Mammary microvascular endothelial cell (primary cell): ENCODE measurements around the gene PAQR6. TPM values are rescaled to one million over a fixed set of nuclear protein-coding genes. Genes with fewer than 3 reads are reported as not detected.

Experiments used
- total RNA-seq: library from RNA; depleted of rRNA; stranded (reverse); fragments of >200 nt; gene quantifications from 2 replicates; pipeline ENCODE4 v1.2.3, GENCODE V29; 2015

The PAQR6 gene, protein sequence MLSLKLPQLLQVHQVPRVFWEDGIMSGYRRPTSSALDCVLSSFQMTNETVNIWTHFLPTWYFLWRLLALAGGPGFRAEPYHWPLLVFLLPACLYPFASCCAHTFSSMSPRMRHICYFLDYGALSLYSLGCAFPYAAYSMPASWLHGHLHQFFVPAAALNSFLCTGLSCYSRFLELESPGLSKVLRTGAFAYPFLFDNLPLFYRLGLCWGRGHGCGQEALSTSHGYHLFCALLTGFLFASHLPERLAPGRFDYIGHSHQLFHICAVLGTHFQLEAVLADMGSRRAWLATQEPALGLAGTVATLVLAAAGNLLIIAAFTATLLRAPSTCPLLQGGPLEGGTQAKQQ
- total RNA-seq: 0.20 TPM in 1 of 2 replicates, not detected in the other

DNA sequence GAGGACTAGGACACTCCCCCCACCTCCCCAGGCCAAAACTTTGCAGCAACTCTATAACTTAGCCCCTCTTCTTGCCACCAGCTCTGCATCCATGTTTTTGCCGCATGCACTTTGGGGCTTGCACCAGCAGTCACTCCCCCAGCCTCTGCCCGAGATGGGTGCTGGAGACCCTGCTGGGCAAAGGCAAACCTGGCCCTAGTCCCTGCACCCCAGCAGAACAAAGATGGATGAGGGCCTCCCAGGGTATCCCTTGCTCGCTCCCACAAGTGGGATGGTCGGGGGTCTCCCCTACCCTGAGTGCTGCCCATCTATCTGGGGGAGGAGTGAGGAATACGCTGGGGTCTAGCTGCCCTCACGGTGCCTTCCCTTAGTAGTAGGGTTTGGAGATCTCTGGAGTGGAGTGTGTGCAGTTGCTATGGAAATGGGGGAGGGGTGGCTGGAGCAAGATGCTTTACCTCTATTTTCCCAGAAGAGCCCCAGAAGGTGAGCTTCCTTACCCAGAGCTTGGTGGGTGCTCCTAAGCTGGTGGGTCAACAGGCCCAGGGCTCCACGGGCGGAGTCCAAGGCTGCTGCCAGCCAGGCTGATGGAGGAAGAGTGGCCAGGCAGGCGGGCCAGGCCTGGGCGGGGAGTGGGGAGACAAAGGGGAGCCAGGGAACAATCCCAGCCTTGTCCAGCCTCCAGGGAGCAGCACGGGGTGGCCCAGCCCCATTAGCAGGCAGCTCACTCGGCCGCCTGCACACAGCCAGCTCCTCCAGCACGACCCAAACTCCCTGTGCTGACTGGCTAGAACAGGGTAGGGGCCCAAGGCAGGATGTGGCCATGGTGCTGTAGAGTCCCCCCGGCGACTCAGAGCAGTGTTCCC lies at the start of gene PAQR6:
TSS of gene PAQR6 (minus strand) at position 597 of the 863 bp plus-strand sequence. CDS start 1,325 bp downstream, outside the sequence.

DNA sequence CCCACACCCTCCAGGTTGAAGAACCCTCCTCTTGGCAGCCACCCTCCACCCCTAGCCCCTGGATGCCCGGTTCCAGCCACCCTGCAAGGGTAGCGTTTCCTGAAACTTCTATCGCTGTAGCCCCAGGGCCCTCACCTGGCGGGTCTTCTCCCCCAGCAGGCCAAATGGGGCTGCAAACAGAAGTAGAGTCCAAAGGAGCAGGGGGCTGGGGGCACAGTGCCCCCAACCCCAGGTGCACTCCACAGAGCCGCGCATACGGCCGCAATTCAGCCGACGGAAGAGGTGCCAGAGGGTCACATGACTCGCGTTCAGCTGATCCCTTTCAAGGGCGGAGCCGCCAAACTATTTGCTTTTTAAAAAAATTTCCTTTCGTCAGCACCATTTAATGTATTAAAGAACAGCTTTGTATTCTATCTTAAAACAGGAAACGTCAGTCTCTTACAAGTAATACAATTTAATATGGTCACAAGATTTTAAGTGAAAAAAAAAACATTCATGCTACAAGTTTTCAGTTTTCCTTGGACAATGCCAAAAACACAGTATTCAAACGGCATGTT lies 47.6 kb upstream of the PAQR6 start, which contains the start of gene GLMP:
TSS of gene GLMP (minus strand) at position 289 of the 557 bp plus-strand sequence. CDS start at position 255, 34 bp downstream.

DNA sequence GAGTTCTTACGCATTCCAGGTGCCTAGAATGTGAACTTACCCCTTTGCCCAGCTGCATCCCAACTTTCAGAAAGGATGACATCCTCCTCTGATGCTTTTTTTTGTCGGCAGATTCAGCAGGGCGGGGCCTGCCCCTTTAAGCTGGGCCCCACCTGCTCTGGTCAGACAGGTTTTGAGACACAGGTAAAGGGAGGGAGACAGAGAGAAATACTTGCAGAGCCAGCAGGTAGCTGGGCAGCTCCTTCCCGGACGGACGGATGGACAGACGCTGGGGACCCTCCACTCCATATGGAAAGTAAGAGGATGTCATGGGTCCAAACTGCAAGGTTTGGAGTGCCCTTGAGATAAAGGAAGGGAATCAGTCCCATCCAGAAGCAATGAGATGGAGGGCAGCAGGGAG lies 36.3 kb upstream of the PAQR6 start, which contains the start of gene TMEM79:
TSS of gene TMEM79 (plus strand) at position 214 of the 400 bp plus-strand sequence. CDS start 902 bp downstream, outside the sequence.

DNA sequence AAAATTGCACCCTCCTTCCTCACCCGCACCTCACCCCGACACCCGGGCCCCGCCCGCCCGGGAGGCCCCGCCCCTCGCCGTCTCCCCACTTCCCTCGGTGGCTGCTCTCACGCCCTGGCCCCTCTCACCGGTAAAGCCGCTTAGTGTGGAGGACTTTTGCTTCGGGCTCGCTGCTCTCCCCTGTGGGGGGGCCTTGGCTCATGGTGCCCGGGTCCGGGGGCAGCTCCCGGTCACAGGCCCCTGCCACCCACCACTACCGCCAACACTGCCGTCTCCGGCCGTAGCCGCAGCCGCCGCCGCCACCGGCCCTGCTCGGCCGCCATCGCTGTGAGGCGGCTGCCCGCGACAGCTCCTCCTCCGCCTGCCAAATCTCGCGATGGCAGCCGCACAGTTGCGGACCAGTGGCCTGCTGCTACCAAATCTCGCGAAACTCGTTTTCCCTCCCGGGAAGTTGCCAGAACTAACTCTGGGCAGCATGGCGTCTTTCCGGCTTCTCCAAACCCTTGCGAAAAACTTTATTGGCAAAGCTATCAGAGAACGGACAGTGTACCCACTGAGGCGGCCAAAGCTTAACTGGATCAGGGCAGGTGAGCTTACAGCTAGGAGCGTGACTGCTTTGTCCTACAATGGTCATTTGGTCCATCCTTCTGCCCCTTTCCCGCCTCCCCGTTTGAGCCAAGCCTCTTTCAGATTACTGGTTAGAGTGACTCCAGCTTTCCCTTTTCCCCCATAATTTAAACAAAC lies 34.8 kb upstream of the PAQR6 start, which contains the start of gene SMG5:
TSS of gene SMG5 (minus strand) at position 347 of the 744 bp plus-strand sequence. CDS start at position 202, 145 bp downstream.

DNA sequence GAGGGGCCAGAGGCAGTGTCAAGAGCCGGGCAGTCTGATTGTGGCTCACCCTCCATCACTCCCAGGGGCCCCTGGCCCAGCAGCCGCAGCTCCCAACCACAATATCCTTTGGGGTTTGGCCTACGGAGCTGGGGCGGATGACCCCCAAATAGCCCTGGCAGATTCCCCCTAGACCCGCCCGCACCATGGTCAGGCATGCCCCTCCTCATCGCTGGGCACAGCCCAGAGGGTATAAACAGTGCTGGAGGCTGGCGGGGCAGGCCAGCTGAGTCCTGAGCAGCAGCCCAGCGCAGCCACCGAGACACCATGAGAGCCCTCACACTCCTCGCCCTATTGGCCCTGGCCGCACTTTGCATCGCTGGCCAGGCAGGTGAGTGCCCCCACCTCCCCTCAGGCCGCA lies 5.9 kb downstream of the PAQR6 start, which contains the start of gene BGLAP:
TSS of gene BGLAP (plus strand) at position 259 of the 400 bp plus-strand sequence. CDS start at position 307, 48 bp downstream.

DNA sequence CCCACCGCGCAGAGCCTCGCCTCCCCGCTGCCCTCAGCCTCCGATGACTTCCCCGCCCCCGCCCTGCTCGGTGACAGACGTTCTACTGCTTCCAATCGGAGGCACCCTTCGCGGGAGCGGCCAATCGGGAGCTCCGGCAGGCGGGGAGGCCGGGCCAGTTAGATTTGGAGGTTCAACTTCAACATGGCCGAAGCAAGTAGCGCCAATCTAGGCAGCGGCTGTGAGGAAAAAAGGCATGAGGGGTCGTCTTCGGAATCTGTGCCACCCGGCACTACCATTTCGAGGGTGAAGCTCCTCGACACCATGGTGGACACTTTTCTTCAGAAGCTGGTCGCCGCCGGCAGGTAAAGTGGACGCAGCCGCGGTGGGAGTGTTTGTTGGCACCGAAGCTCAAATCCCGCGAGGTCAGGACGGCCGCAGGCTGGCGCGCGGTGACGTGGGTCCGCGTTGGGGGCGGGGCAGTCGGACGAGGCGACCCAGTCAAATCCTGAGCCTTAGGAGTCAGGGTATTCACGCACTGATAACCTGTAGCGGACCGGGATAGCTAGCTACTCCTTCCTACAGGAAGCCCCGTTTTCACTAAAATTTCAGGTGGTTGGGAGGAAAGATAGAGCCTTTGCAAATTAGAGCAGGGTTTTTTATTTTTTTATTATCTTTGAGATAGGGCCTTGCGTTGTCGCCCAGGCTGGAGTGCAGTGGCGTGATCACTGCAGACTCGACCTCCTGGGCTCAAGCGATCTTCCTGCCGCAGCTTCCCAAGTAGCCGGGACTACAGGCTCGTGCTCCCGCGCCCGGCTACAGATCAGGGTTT lies 34.8 kb downstream of the PAQR6 start, which contains the start of gene PMF1:
TSS of gene PMF1 (plus strand) at position 175 of the 811 bp plus-strand sequence. CDS start at position 184, 9 bp downstream.

GRCh38 chr1:156193488-156194299 lies 54.2 kb downstream of the PAQR6 start, which contains the start of gene SLC25A44:
SLC25A44 (plus strand) TSS chr1:156194104; CDS start chr1:156199848, 5,744 bp downstream.

Other genes starting within 250 kb of the PAQR6 start
- gene SSR2, start 227.1 kb downstream of the PAQR6 start, total RNA-seq: 460 and 503 TPM in 2 replicates
- 30.1 and 30.8 TPM in 2 replicates for gene UBQLN4, start 194.3 kb downstream of the PAQR6 start, total RNA-seq
- gene LAMTOR2, start 193.3 kb downstream of the PAQR6 start, total RNA-seq: 93.0 and 94.1 TPM in 2 replicates
- not detected in 2 replicates for gene RAB25, start 186.9 kb downstream of the PAQR6 start, total RNA-seq
- gene MEX3A, start 165.6 kb downstream of the PAQR6 start, total RNA-seq: 1.8 and 2.8 TPM in 2 replicates
- gene LMNA, start 133.3 kb downstream of the PAQR6 start, total RNA-seq: 1,062 and 1,120 TPM in 2 replicates
- 0.49 and 1.1 TPM in 2 replicates for gene SEMA4A, start 94.5 kb downstream of the PAQR6 start, total RNA-seq
- 15.1 and 17.5 TPM in 2 replicates for gene SLC25A44, start 54.0 kb downstream of the PAQR6 start, total RNA-seq
- gene PMF1, start 35.0 kb downstream of the PAQR6 start, total RNA-seq: 102 and 103 TPM in 2 replicates
- gene BGLAP, start 5.9 kb downstream of the PAQR6 start, total RNA-seq: not detected in 2 replicates
- gene SMG5, start 34.8 kb upstream of the PAQR6 start, total RNA-seq: 72.1 and 76.0 TPM in 2 replicates
- gene TMEM79, start 36.3 kb upstream of the PAQR6 start, total RNA-seq: 1.6 and 2.3 TPM in 2 replicates
- 105 and 123 TPM in 2 replicates for gene GLMP, start 47.6 kb upstream of the PAQR6 start, total RNA-seq
- gene VHLL, start 51.3 kb upstream of the PAQR6 start, total RNA-seq: not detected in 2 replicates
- gene CCT3, start 90.2 kb upstream of the PAQR6 start, total RNA-seq: 398 and 431 TPM in 2 replicates
- 2.4 TPM in 1 of 2 replicates, not detected in the other for gene TSACC, start 90.5 kb upstream of the PAQR6 start, total RNA-seq
- gene RHBG, start 121.2 kb upstream of the PAQR6 start, total RNA-seq: not detected in 2 replicates